OCI-M2 (cell line): Measurements from ENCODE around the gene FOXN1.
"Not testable (repeated sequence)": the region's sequence is repeated elsewhere in the genome, so short reads cannot be mapped to it uniquely, and the experiment has no call there.

Source experiments
- DNase-seq: peaks from one replicate; lab custom pipeline; 2025; ENCODE audit not compliant: unreplicated experiment; lab: John Stamatoyannopoulos, UW

The FOXN1 gene

GRCh38 chr17:28499684-28500357 lies 6.3 kb upstream of the FOXN1 start:
- no peak for DNase-seq

- no peak for DNase-seq
Measured at GRCh38 chr17:28500712-28501379, 5.3 kb upstream of the FOXN1 start.

GRCh38 chr17:28501421-28502284 lies 4.5 kb upstream of the FOXN1 start:
- no peak for DNase-seq

GRCh38 chr17:28503420-28503819 lies 2.7 kb upstream of the FOXN1 start:
- no peak for DNase-seq

GRCh38 chr17:28506763-28507487 lies 777 bp downstream of the FOXN1 start:
- no peak for DNase-seq

- no peak for DNase-seq
Measured at GRCh38 chr17:28507567-28508203, 1.5 kb downstream of the FOXN1 start.

- DNase-seq: no peak
Measured at GRCh38 chr17:28508211-28508724, 2.1 kb downstream of the FOXN1 start.

- DNase-seq: no peak
Measured at GRCh38 chr17:28509789-28510188, 3.6 kb downstream of the FOXN1 start.

- DNase-seq: no peak
Measured at GRCh38 chr17:28511858-28512461, 5.8 kb downstream of the FOXN1 start.

- no peak for DNase-seq
Measured at GRCh38 chr17:28513476-28513875, 7.3 kb downstream of the FOXN1 start.

GRCh38 chr17:28514561-28515002 lies 8.4 kb downstream of the FOXN1 start:
- no peak for DNase-seq

GRCh38 chr17:28515518-28515917 lies 9.4 kb downstream of the FOXN1 start:
- no peak for DNase-seq

GRCh38 chr17:28518132-28518531 lies 12.0 kb downstream of the FOXN1 start:
- no peak for DNase-seq

- no peak for DNase-seq
Measured at GRCh38 chr17:28518578-28518977, 12.4 kb downstream of the FOXN1 start.

- DNase-seq: no peak
Measured at GRCh38 chr17:28519236-28519635, 13.1 kb downstream of the FOXN1 start.

GRCh38 chr17:28520687-28521086 lies 14.5 kb downstream of the FOXN1 start:
- DNase-seq: no peak

- no peak for DNase-seq
Measured at GRCh38 chr17:28521311-28522085, 15.3 kb downstream of the FOXN1 start.

- DNase-seq: not testable (repeated sequence)
Measured at GRCh38 chr17:28522281-28522680, 16.1 kb downstream of the FOXN1 start.

- DNase-seq: no peak
Measured at GRCh38 chr17:28523186-28523585, 17.0 kb downstream of the FOXN1 start.
